Spleen (tissue), 7 donors: ENCODE measurements around the gene BRD1.

Experiments
- CTCF ChIP-seq, 11 experiments: fragments of 200-600 bp in 7 of 11; fragments of 450-650 bp in 4 of 11; sonication (generic) in 4 of 11; IDR thresholded peaks in 8 of 11; conservative IDR thresholded peaks in 3 of 11; 1 replicate in 7 of 11; 2 replicates in 4 of 11; pipeline versions ENCODE4 v1.4.0 to v1.8.0; 2016 to 2021; ENCODE audit warnings: antibody characterized with exemption in 11 of 11, inconsistent platforms in 4 of 11, mild to moderate bottlenecking in 1 of 11
- POLR2A ChIP-seq, 3 donors: fragments of 450-650 bp; IDR thresholded peaks; one replicate each; pipeline ENCODE4 v1.5.1; 2017; ENCODE audit warnings: antibody characterized with exemption in 3 of 3, mild to moderate bottlenecking in 1 of 3
- donor health status: DM: no; HTN: no; CAD: no; lungs with moderate emphysema.
- donor health status: DM: no; HTN: no; CAD: no.
- donor health status: DM: no; HTN: no; CAD: no.

DNA sequence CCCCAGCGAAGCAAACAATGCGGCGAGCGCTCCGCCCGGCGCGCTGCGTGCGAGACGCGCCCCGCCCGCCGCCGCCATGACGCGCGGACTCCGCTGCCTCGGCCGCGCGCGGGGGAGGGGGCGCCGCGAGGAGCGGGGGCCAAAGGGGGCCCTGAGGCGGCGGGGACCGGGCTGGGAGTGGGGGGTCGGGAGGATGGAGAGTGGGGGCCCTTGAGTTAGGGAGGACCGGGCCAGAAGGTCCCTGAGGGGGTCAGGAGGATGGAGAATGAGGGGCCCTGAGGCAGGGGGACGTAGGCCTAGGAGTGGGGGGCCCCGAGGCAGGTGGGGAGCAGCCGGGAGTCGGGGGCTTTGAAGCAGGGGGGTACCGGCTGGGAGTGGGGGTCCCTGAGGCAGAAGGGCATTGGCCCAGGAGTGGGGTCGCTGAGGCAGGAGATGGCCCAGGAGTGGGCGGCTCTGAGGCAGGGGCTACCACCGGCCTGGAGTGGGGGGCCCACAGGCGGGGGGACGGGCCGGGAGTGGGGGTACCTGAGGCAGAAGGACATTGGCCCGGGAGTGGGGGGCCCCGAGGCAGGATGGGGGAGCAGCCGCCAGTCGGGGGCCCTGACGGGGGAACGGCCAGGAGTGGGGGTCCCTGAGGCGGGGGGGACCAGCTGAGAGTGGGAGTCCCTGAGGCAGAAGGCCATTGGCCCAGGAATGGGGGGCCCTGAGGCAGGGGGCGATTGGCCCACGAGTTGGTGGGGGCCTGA lies at the start of gene BRD1:
- TF ChIP-seq CTCF (IDR thresholded peaks at IDR 0.05 in 8 of 11, conservative IDR thresholded peaks at IDR 0.05 in 3 of 11): no peak
- no peak for TF ChIP-seq POLR2A (IDR thresholded peaks at IDR 0.05)
